H7 (cell line): ENCODE data around the gene LANCL2. TPM values are rescaled to one million over a fixed set of nuclear protein-coding genes. Genes with fewer than 3 reads are reported as not detected.
"Not testable (repeated sequence)": the region's sequence is repeated elsewhere in the genome, so short reads cannot be mapped to it uniquely, and the experiment has no call there.

ENCODE experiments used
- DNase-seq: peaks from one replicate; pipeline ENCODE4 v3.0.0; 2012
- H3K27me3 ChIP-seq: 2 replicates; pipeline ENCODE4 v1.6.0; 2011; ENCODE audit warnings: mild to moderate bottlenecking, low read length; ENCODE audit not compliant: control insufficient read depth, insufficient read depth
- H3K36me3 ChIP-seq: replicated peaks from 2 replicates; pipeline ENCODE4 v1.5.1; 2011; ENCODE audit warnings: low read length; ENCODE audit not compliant: control insufficient read depth, insufficient read depth
- H3K4me3 ChIP-seq: 2 replicates; pipeline ENCODE4 v1.5.1; 2011; ENCODE audit warnings: low read depth, mild to moderate bottlenecking, control low read depth, low read length, moderate library complexity; ENCODE audit not compliant: insufficient read depth
- total RNA-seq: library from RNA; depleted of rRNA; stranded (reverse); fragments of >200 nt; shearing (Covaris generic); gene quantifications from 2 replicates; pipeline ENCODE4 v1.2.3, GENCODE V29; 2014

Gene LANCL2
- total RNA-seq, 1 experiment from 2014 or later = 10.7 TPM

GRCh38 chr7:55345292-55345691 is 19.8 kb upstream of the LANCL2 start:
- H3K4me3 ChIP-seq = no peak overlapping the region
- DNase-seq = peak; percentile 54
- no peaks in the 10 kb centered on the region for H3K36me3 ChIP-seq
- no peaks in the 10 kb centered on the region for H3K27me3 ChIP-seq

- no peak for DNase-seq
- H3K4me3 ChIP-seq = no peak overlapping the region
Measured at GRCh38 chr7:55348502-55348901, 16.6 kb upstream of the LANCL2 start.

GRCh38 chr7:55349121-55349520 is 16.0 kb upstream of the LANCL2 start:
- H3K36me3 ChIP-seq = no peaks in the 10 kb centered on the region
- H3K27me3 ChIP-seq = no peaks in the 10 kb centered on the region
- H3K4me3 ChIP-seq = no peak overlapping the region
- DNase-seq = no peak

More at GRCh38 chr7:55348502-55348901, 16.6 kb upstream of the LANCL2 start:
- Histone ChIP-seq H3K27me3 (no peaks in the 10 kb centered on the region), H3K36me3 (no peaks in the 10 kb centered on the region)

- Histone ChIP-seq H3K4me3 (no peak overlapping the region), H3K36me3 (no peaks in the 10 kb centered on the region), H3K27me3 (no peaks in the 10 kb centered on the region)
- no peak for DNase-seq
Measured at GRCh38 chr7:55350281-55350680, 14.9 kb upstream of the LANCL2 start.

- Histone ChIP-seq H3K4me3 (no peak overlapping the region), H3K36me3 (no peaks in the 10 kb centered on the region), H3K27me3 (no peaks in the 10 kb centered on the region)
- DNase-seq = no peak
Measured at GRCh38 chr7:55351263-55351662, 13.9 kb upstream of the LANCL2 start.

GRCh38 chr7:55352947-55353273 is 12.2 kb upstream of the LANCL2 start:
- not testable (repeated sequence) for H3K27me3 ChIP-seq, H3K36me3 ChIP-seq, H3K4me3 ChIP-seq, DNase-seq

GRCh38 chr7:55360486-55360885 is 4.7 kb upstream of the LANCL2 start:
- no peak for DNase-seq
- no peaks in the 10 kb centered on the region for H3K36me3 ChIP-seq
- H3K27me3 ChIP-seq = no peaks in the 10 kb centered on the region; the same call in 1 of the 2 replicates
- no peak overlapping the region for H3K4me3 ChIP-seq

- Histone ChIP-seq H3K27me3 (no peaks in the 10 kb centered on the region; the same call in 1 of the 2 replicates), H3K36me3 (no peaks in the 10 kb centered on the region), H3K4me3 (no peak overlapping the region)
- no peak for DNase-seq
Measured at GRCh38 chr7:55361560-55361959, 3.6 kb upstream of the LANCL2 start.

- Histone ChIP-seq H3K27me3 (no peaks in the 10 kb centered on the region; the same call in 1 of the 2 replicates), H3K36me3 (no peaks in the 10 kb centered on the region), H3K4me3 (no peak overlapping the region)
- peak; percentile 27 for DNase-seq
Measured at GRCh38 chr7:55362927-55363326, 2.2 kb upstream of the LANCL2 start.

- no peaks in the 10 kb centered on the region for H3K36me3 ChIP-seq
- no peaks in the 10 kb centered on the region; the same call in 1 of the 2 replicates for H3K27me3 ChIP-seq
- H3K4me3 ChIP-seq = no peak overlapping the region
- peak; percentile 39 for DNase-seq
Measured at GRCh38 chr7:55363386-55364170, 1.6 kb upstream of the LANCL2 start.

GRCh38 chr7:55365675-55366460 is 731 bp downstream of the LANCL2 start:
- DNase-seq = peak; percentile 94
- peak overlapping the region; percentile 95 for H3K4me3 ChIP-seq
- H3K27me3 ChIP-seq = no peaks in the 10 kb centered on the region
- H3K36me3 ChIP-seq = no peaks in the 10 kb centered on the region

GRCh38 chr7:55366461-55367070 is 1.4 kb downstream of the LANCL2 start:
- Histone ChIP-seq H3K27me3 (no peaks in the 10 kb centered on the region), H3K36me3 (no peaks in the 10 kb centered on the region), H3K4me3 (peak overlapping the region; percentile 95)
- DNase-seq = peak; percentile 41

GRCh38 chr7:55367283-55367840 is 2.2 kb downstream of the LANCL2 start:
- no peak for DNase-seq
- Histone ChIP-seq H3K36me3 (no peaks in the 10 kb centered on the region), H3K27me3 (no peaks in the 10 kb centered on the region), H3K4me3 (peak overlapping the region; percentile 95; the same call in 1 of the 2 replicates)
